H1 (cell line): Measurements from ENCODE around the gene DDX1.

Experiments used
- CREB1 ChIP-seq: IDR thresholded peaks from 2 replicates; pipeline ENCODE4 v1.6.1; 2012; ENCODE audit warnings: inconsistent platforms
- CTCF ChIP-seq, 3 experiments: IDR thresholded peaks; 1 replicate in 2 of 3; 2 replicates in 1 of 3; pipeline versions ENCODE4 v1.5.1 to v1.6.1; 2011; ENCODE audit warnings: low read length in 3 of 3, mild to moderate bottlenecking in 3 of 3, inconsistent platforms in 2 of 3, low read depth in 1 of 3, moderate library complexity in 1 of 3; ENCODE audit not compliant: insufficient read depth in 1 of 3; ENCODE audit errors: control extremely low read depth in 1 of 3
- HDAC2 ChIP-seq, 2 experiments: fragments of 300-600 bp in 1 of 2; sonication (generic) in 1 of 2; IDR thresholded peaks; 2 replicates each; pipeline ENCODE4 v1.6.1; 2011 to 2012; ENCODE audit warnings: low read depth in 2 of 2, low read length in 2 of 2, mild to moderate bottlenecking in 2 of 2, moderate library complexity in 2 of 2, borderline replicate concordance in 1 of 2, inconsistent platforms in 1 of 2
- POLR2A ChIP-seq, 2 experiments: IDR thresholded peaks; 1 replicate in 1 of 2; 2 replicates in 1 of 2; pipeline ENCODE4 v1.6.1; 2011; ENCODE audit warnings: low read depth in 2 of 2, low read length in 2 of 2, mild to moderate bottlenecking in 2 of 2; ENCODE audit errors: control extremely low read depth in 1 of 2
- RAD21 ChIP-seq, 2 experiments: IDR thresholded peaks in 1 of 2; conservative IDR thresholded peaks in 1 of 2; 2 replicates each; pipeline ENCODE4 v1.6.1; 2011; ENCODE audit warnings: low read depth in 2 of 2, low read length in 2 of 2, improper control_type of control experiment in 1 of 2, inconsistent platforms in 1 of 2, mild to moderate bottlenecking in 1 of 2, moderate library complexity in 1 of 2
- RXRA ChIP-seq: IDR thresholded peaks from 2 replicates; pipeline ENCODE4 v1.6.1; 2011; ENCODE audit warnings: low read depth, mild to moderate bottlenecking, low read length, moderate library complexity; ENCODE audit not compliant: insufficient read depth
- SIRT6 ChIP-seq: IDR thresholded peaks from one replicate; pipeline ENCODE4 v1.7.1; 2012; ENCODE audit warnings: low read length, inconsistent platforms
- TCF12 ChIP-seq: IDR thresholded peaks from 2 replicates; pipeline ENCODE4 v1.6.1; 2011; ENCODE audit warnings: low read depth, mild to moderate bottlenecking, low read length
- YY1 ChIP-seq: IDR thresholded peaks from 2 replicates; pipeline ENCODE4 v1.6.1; 2011; ENCODE audit warnings: low read depth, mild to moderate bottlenecking, low read length

GRCh38 chr2:15562354-15563031 lies 29.2 kb upstream of the DDX1 start:
- no peak for TF ChIP-seq RXRA
- no peak for TF ChIP-seq CTCF (IDR thresholded peaks at IDR 0.05; ENCODE audit: control extremely low read depth in 1 of 3, insufficient read depth in 1 of 3, low read depth in 1 of 3, low read length in 3 of 3)
- TF ChIP-seq SIRT6, result no peak
- TF ChIP-seq HDAC2 (IDR thresholded peaks at IDR 0.05; ENCODE audit: borderline replicate concordance in 1 of 2, low read depth in 2 of 2, low read length in 2 of 2), result no peak
- TF ChIP-seq POLR2A (IDR thresholded peaks at IDR 0.05; ENCODE audit: control extremely low read depth in 1 of 2, low read depth in 2 of 2, low read length in 2 of 2), result no peak
- TF ChIP-seq RAD21 (IDR thresholded peaks at IDR 0.05 in 1 of 2, conservative IDR thresholded peaks at IDR 0.05 in 1 of 2; ENCODE audit: low read depth in 2 of 2, low read length in 2 of 2), result no peak
- TF ChIP-seq YY1, result no peak
- TF ChIP-seq CREB1, result no peak
- no peak for TF ChIP-seq TCF12
